SK-N-SH (cell line): ENCODE data around the gene GTF2B. TPM values are rescaled to one million over a fixed set of nuclear protein-coding genes. Genes with fewer than 3 reads are reported as not detected.

ENCODE experiments used
- CTCF ChIA-PET: fragments of 300-600, 350-600 bp; formaldehyde crosslinking; extraction: SDS; loops from one replicate; lab custom pipeline; 2021; lab: Yijun Ruan, JAX
- POLR2A ChIA-PET: fragments of 350-600 bp; sonication (Branson Sonifier 250); formaldehyde crosslinking; extraction: SDS; loops from one replicate; lab custom pipeline; 2020; ENCODE audit warnings: antibody characterized with exemption, inconsistent platforms; lab: Yijun Ruan, JAX
- DNase-seq: peaks from one replicate; pipeline ENCODE4 v3.0.0; 2012
- H2AFZ ChIP-seq: fragments of 200-600 bp; sonication (generic); 2 replicates; pipeline ENCODE4 v1.8.1; 2016; ENCODE audit warnings: antibody characterized with exemption, mild to moderate bottlenecking, low read depth
- H3F3A ChIP-seq: fragments of 200-600 bp; sonication (generic); replicated peaks from 2 replicates; pipeline ENCODE3; 2016; ENCODE audit warnings: antibody characterized with exemption, mild to moderate bottlenecking; ENCODE audit not compliant: insufficient read depth
- H3K27ac ChIP-seq, 2 experiments: fragments of 200-500 bp in 1 of 2; fragments of 200-600 bp in 1 of 2; sonication (Bioruptor generic) in 1 of 2; sonication (generic), shearing (Covaris generic) in 1 of 2; 2 replicates each; pipeline versions ENCODE4 v1.5.1 to v1.6.1; 2014 to 2016; ENCODE audit warnings: low read depth in 2 of 2, inconsistent platforms in 1 of 2, low read length in 1 of 2, mild to moderate bottlenecking in 1 of 2, mixed read lengths in 1 of 2
- H3K27me3 ChIP-seq: fragments of 200-600 bp; sonication (generic), shearing (Covaris generic); 2 replicates; pipeline ENCODE4 v1.6.1; 2016; ENCODE audit warnings: mixed run types; ENCODE audit not compliant: insufficient read depth
- H3K36me3 ChIP-seq, 2 experiments: fragments of 200-500 bp in 1 of 2; fragments of 200-600 bp in 1 of 2; sonication (Bioruptor generic) in 1 of 2; sonication (generic) in 1 of 2; replicated peaks in 1 of 2; 2 replicates each; pipeline versions ENCODE3 to v1.5.1; 2014 to 2016; ENCODE audit warnings: low read length in 1 of 2, mild to moderate bottlenecking in 1 of 2; ENCODE audit not compliant: insufficient read depth in 2 of 2, control insufficient read depth in 1 of 2
- H3K4me1 ChIP-seq, 2 experiments: fragments of 200-500 bp in 1 of 2; fragments of 200-600 bp in 1 of 2; sonication (Bioruptor generic) in 1 of 2; sonication (generic), shearing (Covaris generic) in 1 of 2; 2 replicates each; pipeline versions ENCODE4 v1.5.1 to v1.6.1; 2014 to 2016; ENCODE audit warnings: low read depth in 1 of 2, low read length in 1 of 2, mixed run types in 1 of 2; ENCODE audit not compliant: insufficient read depth in 2 of 2, control insufficient read depth in 1 of 2
- H3K4me2 ChIP-seq: fragments of 200-600 bp; sonication (generic), shearing (Covaris generic); 2 replicates; pipeline ENCODE4 v1.6.1; 2017; ENCODE audit warnings: mixed run types
- H3K4me3 ChIP-seq, 2 experiments: fragments of 200-500 bp in 1 of 2; fragments of 200-600 bp in 1 of 2; sonication (Bioruptor generic) in 1 of 2; sonication (generic), shearing (Covaris generic) in 1 of 2; 2 replicates each; pipeline versions ENCODE4 v1.5.1 to v1.8.1; 2014 to 2016; ENCODE audit warnings: low read depth in 2 of 2, inconsistent platforms in 1 of 2, low read length in 1 of 2, mild to moderate bottlenecking in 1 of 2, mixed read lengths in 1 of 2, moderate library complexity in 1 of 2
- H3K79me2 ChIP-seq: fragments of 200-600 bp; sonication (generic); 2 replicates; pipeline ENCODE4 v1.8.1; 2017; ENCODE audit warnings: mild to moderate bottlenecking; ENCODE audit not compliant: insufficient read depth
- H3K9ac ChIP-seq: fragments of 200-600 bp; sonication (generic); 2 replicates; pipeline ENCODE4 v1.6.1; 2017; ENCODE audit warnings: mixed run types
- H3K9me2 ChIP-seq: fragments of 200-600 bp; sonication (generic); 2 replicates; pipeline ENCODE4 v1.6.1; 2017; ENCODE audit warnings: mixed run types
- H3K9me3 ChIP-seq: fragments of 200-600 bp; sonication (generic); 2 replicates; pipeline ENCODE4 v1.6.1; 2017; ENCODE audit warnings: mixed run types, mild to moderate bottlenecking, moderate library complexity
- H4K20me1 ChIP-seq: fragments of 200-600 bp; sonication (generic); 2 replicates; pipeline ENCODE4 v1.6.1; 2017; ENCODE audit warnings: mild to moderate bottlenecking, mixed run types; ENCODE audit not compliant: insufficient read depth
- CHD2 ChIP-seq: fragments of 150-350 bp; IDR thresholded peaks from 2 replicates; pipeline ENCODE4 v1.6.1; 2018; ENCODE audit warnings: low read length; ENCODE audit not compliant: partially characterized antibody
- ELF1 ChIP-seq: IDR thresholded peaks from 2 replicates; pipeline ENCODE4 v1.4.0; 2012
- EZH2phosphoT487 ChIP-seq: fragments of 200-600 bp; sonication (generic); IDR thresholded peaks from 2 replicates; pipeline ENCODE4 v1.6.1; 2017; ENCODE audit warnings: low read depth, mixed run types, mild to moderate bottlenecking, antibody characterized with exemption, moderate library complexity, borderline replicate concordance
- FOXJ3 ChIP-seq: sonication (generic); formaldehyde crosslinking; IDR thresholded peaks from 2 replicates; pipeline ENCODE4 v1.5.1; 2020; ENCODE audit warnings: mild to moderate bottlenecking, missing genetic modification reagents
- IRF3 ChIP-seq: fragments of 150-350 bp; IDR thresholded peaks from 2 replicates; pipeline ENCODE4 v1.6.1; 2016; ENCODE audit warnings: mild to moderate bottlenecking, low read depth, low read length
- MAX ChIP-seq: IDR thresholded peaks from 2 replicates; pipeline ENCODE4 v1.4.0; 2012; ENCODE audit warnings: low read depth
- NFIC ChIP-seq: IDR thresholded peaks from 2 replicates; pipeline ENCODE4 v1.4.0; 2012; ENCODE audit warnings: borderline replicate concordance
- RFX5 ChIP-seq: IDR thresholded peaks from 2 replicates; pipeline ENCODE4 v1.6.1; 2012; ENCODE audit warnings: mild to moderate bottlenecking, improper control_type of control experiment, low read length
- RXRA ChIP-seq: IDR thresholded peaks from 2 replicates; pipeline ENCODE4 v1.4.0; 2012; ENCODE audit warnings: low read depth, mild to moderate bottlenecking, borderline replicate concordance
- SIN3A ChIP-seq: IDR thresholded peaks from 2 replicates; pipeline ENCODE4 v1.6.1; 2012; ENCODE audit warnings: low read depth, mild to moderate bottlenecking, low read length, moderate library complexity, borderline replicate concordance
- TAF1 ChIP-seq: IDR thresholded peaks from 2 replicates; pipeline ENCODE4 v1.6.1; 2012; ENCODE audit warnings: low read depth, mild to moderate bottlenecking, low read length, moderate library complexity, borderline replicate concordance
- ZBTB33 ChIP-seq: IDR thresholded peaks from 2 replicates; pipeline ENCODE4 v1.4.0; 2012; ENCODE audit warnings: low read depth, borderline replicate concordance
- WGBS: methylation state at CpG from one replicate; pipeline ENCODE4 v1.1.6; 2017; ENCODE audit warnings: low lambda C conversion rate; 5-methylcytosine and 5-hydroxymethylcytosine counted together
- polyA plus RNA-seq, 3 experiments: library from polyadenylated mRNA; depleted of rRNA; stranded (reverse); fragments of >200 nt; gene quantifications; 2 replicates each; pipeline ENCODE4 v1.2.3, GENCODE V29; 2012
- TF ChIP-seq, protein P1 (sequence below): fragments of 200-600 bp; sonication (generic); IDR thresholded peaks from 2 replicates; pipeline ENCODE4 v1.6.1; 2017; ENCODE audit warnings: antibody characterized with exemption, mild to moderate bottlenecking, moderate library complexity

GTF2B gene
- polyA plus RNA-seq, 1 of the 3 experiments (the other 2 are of a cell fraction): 26.0 TPM

- no peaks in the 10 kb centered on the region for H3K27me3 ChIP-seq
- DNase-seq: no peak
- peaks cover 22% of the 10 kb centered on the region for H4K20me1 ChIP-seq
- peaks cover 76% of the 10 kb centered on the region for H3K79me2 ChIP-seq
- H3K4me2 ChIP-seq: no peak overlapping the region
- no peaks in the 10 kb centered on the region for H3K9me2 ChIP-seq
- H3K27ac ChIP-seq: no peak overlapping the region
- peaks cover 20 to 30% of the 10 kb centered on the region in 2 experiments for H3K36me3 ChIP-seq
- no peak overlapping the region for H2AFZ ChIP-seq
- POLR2A ChIA-PET: no interaction called here
- TF ChIP-seq IRF3 (no peak), RFX5 (no peak), EZH2phosphoT487 (no peak), TAF1 (no peak), ZBTB33 (no peak), NFIC (no peak), CHD2 (no peak), ELF1 (no peak), FOXJ3 (no peak), MAX (no peak), SIN3A (no peak), RXRA (no peak)
- TF ChIP-seq, protein P1, sequence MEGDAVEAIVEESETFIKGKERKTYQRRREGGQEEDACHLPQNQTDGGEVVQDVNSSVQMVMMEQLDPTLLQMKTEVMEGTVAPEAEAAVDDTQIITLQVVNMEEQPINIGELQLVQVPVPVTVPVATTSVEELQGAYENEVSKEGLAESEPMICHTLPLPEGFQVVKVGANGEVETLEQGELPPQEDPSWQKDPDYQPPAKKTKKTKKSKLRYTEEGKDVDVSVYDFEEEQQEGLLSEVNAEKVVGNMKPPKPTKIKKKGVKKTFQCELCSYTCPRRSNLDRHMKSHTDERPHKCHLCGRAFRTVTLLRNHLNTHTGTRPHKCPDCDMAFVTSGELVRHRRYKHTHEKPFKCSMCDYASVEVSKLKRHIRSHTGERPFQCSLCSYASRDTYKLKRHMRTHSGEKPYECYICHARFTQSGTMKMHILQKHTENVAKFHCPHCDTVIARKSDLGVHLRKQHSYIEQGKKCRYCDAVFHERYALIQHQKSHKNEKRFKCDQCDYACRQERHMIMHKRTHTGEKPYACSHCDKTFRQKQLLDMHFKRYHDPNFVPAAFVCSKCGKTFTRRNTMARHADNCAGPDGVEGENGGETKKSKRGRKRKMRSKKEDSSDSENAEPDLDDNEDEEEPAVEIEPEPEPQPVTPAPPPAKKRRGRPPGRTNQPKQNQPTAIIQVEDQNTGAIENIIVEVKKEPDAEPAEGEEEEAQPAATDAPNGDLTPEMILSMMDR: no peak
- TF ChIP-seq, all 33 proteins: peak for 0
- CTCF ChIA-PET: interaction anchor here (1.0 to 5.9 kb wide), 14 partner anchors 10 to 239 kb away, joined by 3 to 102 read pairs (median 5); partner anchors contain the start of gene PKN2
- Histone ChIP-seq H3K4me3 (no peak overlapping the region), H3K9me3 (no peaks in the 10 kb centered on the region), H3K9ac (no peak overlapping the region), H3F3A (peaks cover 12% of the 10 kb centered on the region), H3K4me1 (no peaks in the 10 kb centered on the region)
- 84% methylated on average over 9 of the region's 9 CpGs for WGBS
These were observed 13.5 kb downstream of the GTF2B start for GRCh38 chr1:88877911-88878310.
